Inflammatory macrophage (primary cell): Measurements from ENCODE around the gene RFPL3.
"Not testable (repeated sequence)": the region's sequence is repeated elsewhere in the genome, so short reads cannot be mapped to it uniquely, and the experiment has no call there.

Experiments
- DNase-seq, 2 donors: peaks; one replicate each; pipeline ENCODE4 v3.0.0-alpha.2; 2020 to 2022
- total RNA-seq, 18 experiments: gene quantifications; one replicate each; lab custom pipeline; 2026; ENCODE audit warnings: mixed read lengths in 6 of 18, inconsistent platforms in 2 of 18; lab: John Stamatoyannopoulos, UW

Gene RFPL3
- total RNA-seq, result 0 to 0.03 (median 0) reads per million in 18 experiments

DNA sequence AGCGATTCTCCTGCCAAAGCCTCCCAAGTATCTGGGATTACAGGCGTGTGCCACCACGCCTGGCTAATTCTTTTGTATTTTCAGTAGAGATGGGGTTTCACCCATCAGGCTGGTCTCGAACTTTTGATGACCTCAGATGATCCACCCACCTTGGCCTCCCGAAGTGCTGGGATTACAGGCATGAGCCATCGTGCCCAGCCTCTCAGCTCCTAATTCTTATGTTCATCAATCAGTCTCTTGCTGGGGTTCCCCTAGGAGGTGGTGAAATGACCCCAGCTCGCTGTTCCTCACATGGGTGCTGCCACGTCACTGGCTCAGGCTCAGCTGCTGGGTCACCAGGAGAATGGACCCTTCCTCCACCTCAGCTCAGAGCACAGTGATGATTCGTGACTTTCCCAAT is at the start of gene RFPL3:
Gene RFPL3 (plus strand): TSS at position 301 of the 400 bp plus-strand sequence. CDS start 205 bp downstream, outside the sequence.
- DNase-seq, result not testable (repeated sequence)

DNA sequence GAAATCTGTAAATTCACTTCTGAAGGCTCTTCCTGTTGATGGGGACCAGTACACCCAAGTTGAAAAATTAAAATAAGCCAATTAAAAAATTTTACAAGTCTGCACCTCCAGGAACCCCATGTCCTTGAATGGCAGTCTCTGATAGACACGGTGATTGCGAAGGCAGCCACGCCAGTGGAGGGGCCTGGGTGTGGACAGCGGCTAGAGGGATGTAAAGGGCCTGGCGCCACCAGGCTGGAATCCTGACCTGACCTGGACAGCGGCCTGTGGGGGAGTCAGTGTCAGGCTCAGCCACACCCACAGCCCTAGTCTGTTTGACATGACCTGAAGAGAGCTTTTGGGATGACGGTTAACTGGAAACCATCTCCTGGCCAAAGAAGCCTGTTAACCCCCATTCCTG is 49.5 kb upstream of the RFPL3 start:
- DNase-seq, result no peak

DNA sequence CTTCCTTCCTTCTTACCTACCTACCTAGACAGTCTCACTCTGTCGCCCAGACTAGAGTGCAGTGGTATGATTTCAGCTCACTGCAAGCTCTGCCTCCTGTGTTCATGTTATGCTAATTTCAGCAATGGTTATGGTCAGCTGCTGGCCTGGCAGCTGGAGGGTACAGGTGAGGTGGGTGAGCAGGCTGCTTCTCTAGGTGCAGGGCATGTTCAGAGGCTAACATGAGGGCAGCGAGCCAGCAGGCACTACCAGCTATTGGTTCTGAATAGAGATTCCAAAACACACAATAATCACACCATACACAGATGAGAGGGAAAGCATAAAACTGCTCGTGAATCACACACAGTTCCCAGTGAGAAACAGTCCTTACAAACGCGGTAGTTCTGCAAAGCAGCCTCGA is 48.7 kb upstream of the RFPL3 start:
- DNase-seq, result no peak

DNA sequence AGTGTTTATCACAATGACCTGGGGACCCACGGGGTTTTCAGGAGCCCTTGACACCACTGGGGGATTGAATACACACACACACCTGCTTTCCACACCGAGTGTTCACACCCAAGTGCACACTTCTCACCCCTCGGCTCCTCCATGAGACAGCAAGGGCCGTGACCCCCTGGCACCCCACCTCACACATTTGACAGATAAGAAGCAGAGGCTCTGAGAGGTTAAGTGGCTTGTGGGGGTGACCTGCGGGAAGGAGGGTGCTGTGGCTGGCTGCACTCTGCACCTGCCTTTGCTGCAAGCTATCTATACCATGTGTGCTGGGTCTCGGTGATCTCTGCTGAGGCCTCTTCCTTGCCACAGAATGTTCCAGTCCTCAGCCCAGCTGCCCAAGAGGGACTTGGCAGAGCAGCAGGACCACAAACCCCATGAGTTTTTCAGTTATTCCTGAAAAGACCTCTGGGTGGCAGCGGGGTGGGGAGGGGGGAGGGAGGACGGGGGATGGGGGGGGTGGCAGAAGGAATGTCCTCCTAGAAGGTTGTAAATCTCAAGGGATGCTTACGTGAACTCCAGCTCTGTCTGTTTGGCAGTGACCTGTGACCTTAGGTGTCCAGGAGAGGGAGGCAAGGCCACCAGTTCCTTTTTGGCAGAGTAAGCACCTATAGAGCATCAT is 47.9 kb upstream of the RFPL3 start:
- DNase-seq, result no peak

DNA sequence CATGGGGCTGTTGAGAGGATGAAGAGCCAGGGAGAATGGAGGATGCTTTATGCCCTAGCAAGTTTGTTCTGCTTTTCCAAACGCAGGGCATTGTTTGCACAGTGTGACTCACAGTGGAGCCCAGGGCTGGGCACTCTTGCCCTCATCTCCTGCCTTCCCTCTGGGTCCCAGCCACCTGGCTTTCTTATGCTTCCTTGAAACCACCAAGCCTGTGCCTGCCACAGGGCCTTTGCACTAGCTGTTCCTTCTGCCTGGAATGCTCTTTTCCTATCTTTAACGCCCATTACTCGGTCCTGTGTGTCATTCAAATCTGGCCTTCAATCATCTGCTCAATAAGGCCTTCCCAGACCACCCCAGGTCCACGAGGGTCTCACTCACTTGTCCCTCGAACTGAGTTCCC is 46.9 kb upstream of the RFPL3 start:
- DNase-seq, result no peak

DNA sequence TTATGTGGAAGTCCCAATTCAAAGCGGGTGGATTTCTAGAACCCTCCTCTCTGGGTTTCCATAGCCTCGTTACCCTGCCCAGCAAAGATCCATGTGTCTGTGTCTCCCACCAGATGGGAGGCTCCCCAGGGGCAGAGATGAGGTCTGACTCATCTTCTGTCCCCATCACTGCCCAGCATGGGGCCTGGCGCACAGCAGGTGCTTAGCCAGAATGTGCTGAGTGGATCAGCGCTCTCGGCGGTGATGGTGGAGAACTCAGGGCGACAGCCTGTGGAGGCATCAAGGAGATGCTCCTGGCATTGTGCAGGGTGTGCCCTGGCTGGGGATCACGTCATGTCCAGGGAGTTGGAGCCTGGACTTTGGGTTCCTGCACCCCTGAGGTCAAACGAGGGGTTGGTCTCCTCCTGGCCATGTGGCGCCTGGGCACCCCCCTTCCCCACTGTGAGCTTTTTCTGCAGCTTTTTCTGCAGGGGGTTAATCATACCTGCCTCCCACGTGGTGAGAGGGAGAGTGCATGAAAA is 46.1 kb upstream of the RFPL3 start:
- no peak for DNase-seq

DNA sequence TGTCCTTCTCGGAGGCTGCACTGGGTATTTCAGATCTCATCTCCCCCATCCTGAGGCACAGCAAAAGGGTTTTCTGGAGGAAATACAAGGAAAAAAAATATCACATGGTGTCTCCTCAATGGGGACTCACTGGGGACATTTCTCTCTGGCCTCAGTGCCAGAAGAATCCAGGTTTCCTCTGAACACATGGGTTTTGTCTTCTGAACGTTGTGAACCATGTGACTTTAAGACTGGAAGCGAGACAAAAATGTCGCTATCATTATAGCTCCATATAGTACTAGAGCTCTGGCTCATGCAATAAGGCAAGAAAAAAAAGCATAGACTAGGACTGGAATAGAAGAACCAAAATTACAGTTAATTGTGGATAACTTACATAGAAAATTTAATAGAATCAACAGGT is 44.9 kb upstream of the RFPL3 start:
- DNase-seq, result no peak

DNA sequence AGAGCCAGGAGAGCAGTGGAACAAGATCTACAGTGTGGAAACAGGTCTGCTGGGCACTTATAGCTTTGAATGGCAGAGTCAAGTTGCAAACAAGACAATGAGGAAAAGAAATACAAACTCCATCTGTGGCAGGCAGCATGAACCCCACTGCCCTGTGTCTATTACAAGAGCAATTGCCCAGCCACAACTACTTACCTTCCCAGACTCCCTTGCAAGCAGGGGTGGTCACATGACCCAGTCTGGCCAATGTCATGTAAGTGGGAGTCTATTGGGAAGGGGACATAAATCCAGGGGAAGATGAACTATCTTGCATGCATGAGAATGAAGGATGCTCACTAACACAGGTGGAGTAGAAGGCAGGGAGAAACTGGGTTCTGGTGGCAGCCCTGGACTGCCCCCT is 44.1 kb upstream of the RFPL3 start:
- no peak for DNase-seq

DNA sequence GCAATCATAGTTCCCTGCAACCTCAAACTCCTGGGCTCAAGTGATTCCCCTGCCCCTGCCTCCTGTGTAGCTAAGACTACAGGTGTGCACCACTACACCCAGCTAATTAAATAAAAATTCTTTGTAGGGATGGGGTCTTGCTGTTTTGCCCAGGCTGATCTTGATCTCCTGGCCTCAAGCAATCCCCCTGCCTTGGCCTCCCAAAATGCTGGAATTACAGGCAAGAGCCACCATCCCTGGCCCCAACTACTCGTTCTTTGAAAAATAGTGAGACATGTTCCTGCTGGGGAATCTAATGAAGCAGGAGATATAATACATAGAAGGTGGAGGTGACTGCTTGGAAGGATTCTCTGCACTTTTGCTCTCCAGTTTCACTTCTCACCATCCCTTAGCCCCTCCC is 40.1 kb upstream of the RFPL3 start:
- DNase-seq, result no peak

DNA sequence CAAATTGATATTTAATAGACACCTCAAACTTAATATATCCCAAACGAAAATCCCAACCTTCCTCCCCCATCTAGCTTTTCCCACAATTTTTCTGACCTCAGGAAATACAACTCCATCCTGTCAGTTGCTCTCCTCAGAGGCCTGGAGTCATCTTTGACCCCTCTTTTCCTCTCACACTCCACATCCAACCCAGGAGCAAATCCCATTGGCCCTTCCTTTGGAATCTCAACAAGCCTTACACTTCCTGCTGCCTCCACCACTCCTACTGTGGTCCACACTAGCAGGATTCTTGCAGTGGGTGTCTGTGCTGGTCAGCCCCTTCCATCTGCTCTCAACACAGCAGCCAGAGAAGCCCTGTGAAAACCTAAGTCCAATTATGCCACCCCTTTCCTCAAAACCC is 39.3 kb upstream of the RFPL3 start:
- DNase-seq, result no peak

DNA sequence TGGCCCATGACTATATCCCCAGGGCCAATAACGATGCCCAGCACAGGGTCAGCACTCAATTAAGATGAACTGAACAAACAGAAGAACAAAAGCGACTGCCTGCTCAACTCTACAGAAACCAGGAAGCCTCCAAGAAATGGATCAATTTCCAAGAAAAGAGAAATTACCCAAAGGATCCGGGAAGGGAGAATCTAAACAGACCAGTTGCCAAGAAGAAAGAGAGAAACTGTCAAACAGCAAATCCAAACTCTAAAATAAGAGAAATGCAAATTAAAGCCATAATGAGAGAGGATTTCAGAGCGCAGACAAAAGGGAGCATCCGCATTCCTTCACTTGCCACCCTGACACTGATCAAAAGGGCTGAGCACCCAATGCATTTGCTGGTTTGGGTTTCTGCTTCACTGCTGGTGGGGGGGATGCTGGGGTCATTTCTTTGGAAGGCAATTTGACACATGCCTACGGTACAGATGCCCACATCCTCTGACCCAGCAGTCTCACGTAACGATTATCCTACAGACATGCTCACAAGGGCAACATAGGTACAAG is 37.7 kb upstream of the RFPL3 start:
- DNase-seq, result no peak

DNA sequence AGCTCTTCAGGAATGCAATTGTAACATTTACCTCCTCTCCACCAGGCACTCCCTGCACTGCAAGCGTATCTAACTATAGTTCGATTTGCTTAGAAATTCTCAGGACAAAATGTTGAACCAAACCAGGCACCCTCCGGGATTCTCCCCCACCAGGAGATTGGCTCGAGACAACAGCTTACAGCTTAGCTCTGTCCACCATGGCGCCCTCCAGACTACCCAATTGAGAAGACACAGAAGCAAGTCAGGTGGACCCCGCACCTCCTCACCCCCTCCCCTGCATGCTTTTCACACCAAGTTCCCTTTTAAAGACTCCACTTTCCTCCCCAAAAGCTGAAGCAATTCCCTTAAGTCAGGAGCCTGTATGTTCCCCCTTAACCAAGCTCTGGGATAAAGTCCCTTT is 34.7 kb upstream of the RFPL3 start:
- DNase-seq, result no peak

DNA sequence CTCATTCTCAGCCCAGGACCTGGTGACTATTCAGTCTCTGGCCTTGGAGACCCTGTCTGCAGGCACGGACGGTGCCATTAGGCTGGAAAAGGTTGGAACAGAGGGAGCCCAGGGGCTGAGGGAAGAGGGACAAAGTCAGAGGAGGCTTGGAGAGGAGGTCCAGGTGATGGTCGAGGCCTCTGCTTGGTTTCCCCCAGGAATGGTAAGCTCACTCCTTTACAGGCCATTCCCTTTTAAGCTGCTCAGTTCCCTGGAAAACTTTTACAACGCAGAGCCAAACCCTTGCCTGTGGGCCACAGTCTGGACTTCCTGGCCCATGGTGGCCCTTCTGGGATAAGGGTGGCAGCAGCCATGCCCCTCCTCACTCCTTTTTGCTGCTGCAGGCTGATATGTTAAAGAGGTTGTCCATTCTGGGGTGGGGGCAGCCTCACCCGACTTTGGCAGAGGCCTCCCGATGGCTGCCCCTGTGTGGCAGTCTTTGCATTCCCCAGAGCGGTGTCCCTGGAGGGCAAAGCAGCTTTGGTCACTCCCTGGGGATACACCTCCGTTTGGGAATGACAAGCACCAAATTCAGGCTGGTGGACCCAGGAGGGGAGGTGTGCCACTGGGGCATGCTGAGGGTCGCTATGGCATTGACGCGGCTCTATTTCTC is 34.0 kb upstream of the RFPL3 start:
- DNase-seq, result no peak

DNA sequence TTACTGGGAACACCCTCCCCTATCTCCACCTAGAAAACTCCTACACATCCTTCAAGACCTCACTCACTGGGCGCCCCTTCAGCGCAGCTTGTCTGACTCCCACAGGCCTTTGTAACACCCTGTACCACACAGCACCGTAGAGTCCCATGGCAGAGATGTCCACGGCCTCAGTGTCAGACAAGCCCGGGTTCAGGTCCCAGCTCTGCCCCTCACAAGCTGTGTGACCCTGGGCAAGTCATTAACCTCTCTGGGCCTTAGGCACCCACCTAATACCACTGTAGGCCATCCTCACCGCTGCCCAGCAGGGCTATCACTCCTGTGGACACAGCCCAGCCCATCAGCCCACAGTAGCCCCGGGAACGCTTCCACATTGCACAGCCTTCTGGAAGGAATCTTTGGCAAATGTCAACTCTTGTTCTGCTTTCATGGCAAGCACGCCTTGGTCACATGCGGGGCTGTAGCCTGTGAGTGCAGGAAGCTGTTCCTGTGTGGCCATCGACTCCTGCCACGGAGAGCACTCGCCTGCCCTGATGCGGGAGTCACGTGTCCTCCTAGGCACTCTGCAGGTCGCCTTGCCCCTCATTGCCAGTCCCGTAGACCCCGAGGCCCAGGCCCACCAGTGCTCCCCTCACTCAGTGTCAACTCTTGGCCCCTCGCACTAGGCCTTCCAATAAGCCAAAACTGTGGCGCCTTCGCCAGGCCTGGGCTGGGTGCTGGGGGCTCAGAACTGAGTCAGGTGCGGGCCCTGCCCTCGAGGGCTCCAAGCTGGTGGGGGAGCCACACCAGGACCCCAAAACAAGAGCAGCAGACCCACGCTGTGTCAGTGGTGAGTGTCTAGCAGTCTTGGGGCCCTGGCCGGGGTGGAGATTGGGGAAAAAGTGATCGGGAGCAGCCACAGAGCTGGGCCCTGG is 32.9 kb upstream of the RFPL3 start:
- DNase-seq, result no peak

DNA sequence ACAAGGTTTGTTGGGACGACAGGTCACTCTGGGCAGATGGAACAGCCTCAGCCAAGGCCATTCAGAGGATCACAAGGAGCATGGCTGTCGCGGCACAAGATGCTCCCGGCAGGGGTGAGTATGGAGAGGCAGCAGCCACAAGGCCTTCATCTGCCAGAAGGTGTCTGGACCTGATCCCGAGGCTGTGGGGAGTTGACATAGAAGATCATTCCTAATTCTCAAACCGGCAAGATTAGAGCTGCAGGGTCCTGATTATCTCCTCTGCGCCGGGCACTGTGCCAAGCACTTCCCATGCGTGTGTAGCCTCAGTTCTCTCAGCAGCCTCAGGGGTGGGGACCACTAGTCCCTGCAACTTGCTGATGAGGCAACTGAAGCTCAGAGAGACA is 32.3 kb upstream of the RFPL3 start:
- DNase-seq, result no peak

DNA sequence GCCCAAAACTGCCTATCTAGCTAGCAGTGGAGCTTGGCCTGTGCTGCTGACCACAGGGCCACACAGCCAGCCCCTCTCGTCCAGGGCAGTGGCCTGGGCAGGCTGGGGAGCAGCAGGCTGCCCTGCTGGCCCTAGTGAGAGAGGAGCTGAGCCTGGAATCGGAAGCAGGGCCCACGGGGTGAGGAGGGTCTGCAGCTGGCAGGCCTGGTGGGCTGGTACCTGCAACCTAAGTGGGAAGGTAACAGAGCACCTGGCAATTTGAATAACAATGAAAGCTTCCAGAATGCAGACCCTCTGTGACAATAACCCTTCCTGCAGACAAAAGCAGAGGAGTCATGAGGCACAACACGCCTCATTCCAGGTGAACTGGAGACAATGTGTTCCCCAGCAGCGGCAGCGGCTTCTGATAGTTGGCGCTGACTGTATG is 31.8 kb upstream of the RFPL3 start:
- no peak for DNase-seq

DNA sequence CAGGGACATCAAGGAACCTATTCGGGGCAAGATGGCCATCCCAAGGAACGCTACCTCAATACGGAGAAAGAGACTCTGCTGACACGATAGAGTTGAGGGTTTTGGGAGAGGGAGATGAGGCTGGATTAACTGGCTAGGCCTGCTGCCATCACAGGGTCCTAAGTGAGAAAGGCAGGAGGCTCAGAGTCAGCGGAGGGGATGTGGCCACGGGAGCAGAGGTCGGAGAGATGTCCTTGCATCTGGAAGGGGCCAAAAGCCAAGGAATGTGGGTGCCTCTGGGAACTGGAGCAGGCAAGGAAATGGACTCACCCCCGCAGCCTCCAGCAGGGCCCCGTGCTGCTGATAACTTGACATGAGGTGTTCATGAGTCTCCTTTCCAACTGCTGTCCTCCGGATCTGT is 31.0 kb upstream of the RFPL3 start:
- DNase-seq, result no peak

DNA sequence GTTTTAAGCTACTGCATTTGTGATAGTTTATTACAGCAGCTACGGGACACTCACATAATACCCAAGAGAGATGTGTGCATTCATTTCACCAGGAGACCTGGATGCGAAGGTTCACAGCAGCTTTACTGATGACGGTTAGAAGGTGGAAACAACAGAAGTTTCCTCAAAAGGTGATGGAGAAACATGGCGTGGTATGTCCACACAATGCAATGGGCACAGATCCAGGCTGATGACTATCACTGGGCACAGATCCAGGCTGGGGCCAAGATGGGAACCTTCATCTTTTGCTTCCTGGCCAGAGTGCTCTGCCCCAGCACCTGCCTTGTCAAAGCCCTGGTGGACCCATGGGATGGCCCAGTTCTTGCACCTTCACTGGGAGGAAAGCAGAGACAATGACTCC is 30.6 kb upstream of the RFPL3 start:
- no peak for DNase-seq

DNA sequence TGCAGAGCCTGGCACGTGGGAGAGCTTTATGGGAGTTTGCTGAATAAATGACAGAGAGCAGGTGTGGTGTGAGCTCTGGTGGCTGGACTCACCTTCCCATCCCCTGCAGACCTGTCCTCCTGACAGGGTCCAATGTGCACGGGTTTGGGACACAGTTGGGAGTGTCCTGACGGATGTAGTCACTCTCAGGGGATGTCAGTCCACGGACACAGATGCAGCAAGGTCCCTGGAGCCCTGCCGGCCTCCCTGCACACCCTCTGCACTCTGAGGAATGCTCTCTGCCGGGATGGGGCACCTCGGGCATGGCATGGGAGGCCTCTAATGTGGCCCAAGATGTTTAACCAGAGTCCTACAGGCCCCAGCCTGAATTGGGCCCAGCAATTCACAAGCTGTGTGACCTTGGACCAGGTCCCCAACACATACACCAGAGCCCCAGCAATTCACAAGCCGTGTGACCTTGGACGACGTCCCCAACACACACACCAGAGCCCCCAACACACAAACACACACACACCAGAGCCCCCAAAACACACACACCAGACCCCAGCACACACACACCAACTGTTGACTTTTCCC is 30.0 kb upstream of the RFPL3 start:
- DNase-seq, result no peak

DNA sequence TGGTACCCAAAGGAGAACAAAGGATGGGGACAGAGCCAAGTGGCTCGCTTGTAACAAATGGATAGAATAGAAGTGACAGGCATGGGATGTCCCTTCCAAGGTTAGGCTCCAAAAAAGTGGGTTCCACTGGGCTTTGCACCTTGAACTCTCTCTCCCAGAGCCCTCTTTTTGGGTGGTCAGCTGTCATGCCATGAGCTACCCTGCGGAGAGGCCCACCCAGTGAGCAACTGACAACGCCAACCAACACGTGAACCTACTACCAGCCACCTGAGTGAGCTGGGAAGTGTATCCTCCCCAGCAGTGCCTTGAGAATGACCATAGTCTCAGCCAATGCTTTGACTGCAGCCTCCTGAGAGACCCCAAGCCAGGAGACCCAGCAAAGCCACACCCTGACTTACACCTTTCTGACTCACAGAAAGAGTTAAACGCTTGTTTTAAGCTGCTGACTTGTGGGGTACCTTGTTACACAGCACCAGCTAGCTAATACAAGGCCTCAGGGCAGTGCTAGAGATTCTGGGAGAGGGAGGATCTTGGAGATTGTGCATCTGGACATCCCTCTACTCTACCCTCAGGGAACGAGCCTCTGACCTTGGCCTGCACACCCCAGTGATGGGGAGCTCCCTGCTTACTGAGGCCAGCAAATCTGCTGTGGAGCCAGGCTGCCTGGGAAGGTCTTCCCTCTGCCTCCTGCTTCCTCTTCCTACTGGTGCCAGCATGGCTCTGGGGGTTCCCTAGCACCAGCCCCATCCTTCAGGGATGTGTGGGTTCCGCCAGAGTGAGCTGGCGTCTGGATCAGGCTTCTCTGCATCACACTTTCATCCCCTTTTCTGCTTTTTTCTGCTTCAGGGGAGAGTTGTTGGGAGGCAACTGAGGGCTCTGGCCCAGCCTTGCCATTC is 29.1 kb upstream of the RFPL3 start:
- no peak for DNase-seq

DNA sequence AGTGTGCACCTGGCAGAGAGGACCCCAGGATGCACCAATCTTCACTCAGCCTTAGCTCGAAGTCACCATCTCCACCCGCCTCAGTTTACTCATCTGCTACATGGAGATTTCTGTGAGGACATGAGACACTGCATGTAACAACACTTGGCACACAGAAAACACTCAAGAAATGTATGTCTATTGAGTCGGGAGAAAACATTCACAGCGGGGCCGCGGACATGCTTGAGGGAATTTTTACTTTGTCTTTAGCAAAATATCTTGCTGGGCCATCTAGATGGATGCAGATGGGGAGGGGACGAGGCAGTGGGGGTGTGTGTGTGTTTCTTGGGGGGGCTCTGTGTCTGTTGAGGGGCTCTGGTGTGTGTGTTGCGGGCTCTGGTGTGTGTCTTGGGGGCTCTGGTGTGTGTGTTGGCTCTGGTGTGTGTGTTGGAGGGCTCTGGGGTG is 28.4 kb upstream of the RFPL3 start:
- no peak for DNase-seq
